GM21529 (cell line): ENCODE measurements around the gene NNAT.

ENCODE experiments used
- ATAC-seq: cut with Tn5 transposase; IDR thresholded peaks from one replicate; pipeline ENCODE4 v1.9.1; 2021; ENCODE audit not compliant: unreplicated experiment

The NNAT gene

GRCh38 chr20:37565134-37565811, 44.2 kb downstream of the NNAT start:
- no peak for ATAC-seq

- ATAC-seq: no peak
Observed at GRCh38 chr20:37566590-37567330, 45.7 kb downstream of the NNAT start.

GRCh38 chr20:37567331-37567665, 46.2 kb downstream of the NNAT start:
- ATAC-seq: no peak

- no peak for ATAC-seq
Observed at GRCh38 chr20:37567671-37568588, 46.9 kb downstream of the NNAT start.

- ATAC-seq: no peak
Observed at GRCh38 chr20:37570419-37570818, 49.4 kb downstream of the NNAT start.

GRCh38 chr20:37571033-37571432, 50.0 kb downstream of the NNAT start:
- ATAC-seq: no peak
